Activated CD4-positive, alpha-beta T cell treated with anti-CD3 and anti-CD28 coated beads for 1 hour (primary cell): ENCODE results near the gene C18orf32.
"Not testable (repeated sequence)": the region's sequence is repeated elsewhere in the genome, so short reads cannot be mapped to it uniquely, and the experiment has no call there.

Experiments used
- DNase-seq: peaks from one replicate; pipeline ENCODE4 v3.0.0-alpha.2; 2020

The C18orf32 gene

GRCh38 chr18:49467019-49467563 lies 19.9 kb downstream of the C18orf32 start:
- DNase-seq, result no peak

GRCh38 chr18:49464718-49465598 lies 22.1 kb downstream of the C18orf32 start:
- DNase-seq, result no peak

DNA sequence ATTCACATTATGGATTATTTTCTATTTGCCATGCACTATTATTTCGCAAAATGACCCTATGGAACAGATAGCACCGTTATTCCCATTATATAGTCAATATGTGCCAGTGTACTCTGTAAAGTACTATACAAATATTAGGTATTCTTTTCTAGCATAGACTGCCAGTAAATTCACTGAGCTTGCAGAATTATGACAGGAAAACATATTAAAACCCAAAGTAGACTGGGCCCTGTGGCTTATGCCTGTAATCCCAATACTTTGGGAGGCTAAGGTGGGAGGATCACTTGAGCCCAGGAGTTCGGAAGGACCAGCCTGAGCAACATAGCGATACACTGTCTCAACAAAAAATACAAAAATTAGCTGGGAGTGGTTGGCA lies 25.4 kb downstream of the C18orf32 start:
- DNase-seq, result no peak

DNA sequence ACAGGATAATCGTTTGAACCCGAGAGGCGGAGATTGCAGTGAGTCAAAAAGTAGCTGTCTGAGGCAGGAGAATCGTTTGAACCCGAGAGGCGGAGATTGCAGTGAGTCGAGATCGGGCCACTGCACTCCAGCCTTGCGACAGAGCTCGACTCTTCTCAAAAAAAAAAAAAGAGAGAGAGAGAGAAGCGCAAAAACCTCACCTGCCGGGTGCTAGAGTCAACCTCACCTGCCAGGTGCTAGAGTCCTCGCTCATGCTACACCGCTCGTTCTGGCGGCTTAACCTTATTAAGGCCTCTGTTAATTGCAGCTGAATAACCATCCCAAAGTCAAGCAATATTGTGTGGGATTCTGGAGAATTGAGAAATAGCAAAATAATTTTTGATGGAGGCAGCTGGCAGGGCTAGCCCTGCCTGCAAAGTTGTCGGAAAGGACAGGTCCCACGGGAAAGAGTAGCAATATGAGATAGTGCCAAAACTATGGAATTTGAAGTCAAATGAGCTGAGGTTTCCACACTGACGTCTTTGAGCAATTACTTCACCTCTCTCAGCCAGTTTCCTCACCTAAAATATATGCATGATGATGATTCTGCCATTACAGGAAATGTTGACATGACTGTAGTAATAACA lies 25.9 kb downstream of the C18orf32 start:
- DNase-seq, result no peak

GRCh38 chr18:49459404-49460171 lies 27.4 kb downstream of the C18orf32 start:
- DNase-seq, result no peak

GRCh38 chr18:49457616-49458015 lies 29.4 kb downstream of the C18orf32 start:
- DNase-seq, result no peak

GRCh38 chr18:49456794-49457193 lies 30.2 kb downstream of the C18orf32 start:
- no peak for DNase-seq

- not testable (repeated sequence) for DNase-seq
These were observed 34.5 kb downstream of the C18orf32 start for GRCh38 chr18:49452534-49452933.

- DNase-seq, result no peak
These were observed 39.0 kb downstream of the C18orf32 start for GRCh38 chr18:49447810-49448745.

GRCh38 chr18:49446481-49446880 lies 40.6 kb downstream of the C18orf32 start:
- DNase-seq, result no peak

GRCh38 chr18:49444581-49444980 lies 42.5 kb downstream of the C18orf32 start:
- DNase-seq, result no peak

DNA sequence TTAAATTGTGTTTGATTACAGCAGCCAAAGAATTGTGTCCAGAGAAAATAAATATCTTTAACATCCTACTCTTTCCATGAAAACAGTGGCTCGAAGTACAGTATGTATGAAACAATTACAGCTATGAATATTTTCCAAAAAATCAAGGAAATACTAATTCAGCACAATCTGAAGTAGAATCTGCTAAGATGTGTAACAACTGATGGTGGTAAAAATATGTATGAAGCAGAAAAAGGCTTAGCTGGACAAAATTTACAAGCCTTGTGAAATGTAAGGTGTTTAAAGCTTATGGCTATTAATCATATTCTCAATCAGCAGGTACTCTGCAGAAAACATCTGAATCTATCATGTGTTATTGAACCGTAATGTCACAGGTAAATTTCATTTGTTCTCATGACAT lies 43.2 kb downstream of the C18orf32 start:
- no peak for DNase-seq

- no peak for DNase-seq
These were observed 45.6 kb downstream of the C18orf32 start for GRCh38 chr18:49441338-49441938.

GRCh38 chr18:49435170-49435569 lies 51.9 kb downstream of the C18orf32 start:
- DNase-seq, result no peak

DNA sequence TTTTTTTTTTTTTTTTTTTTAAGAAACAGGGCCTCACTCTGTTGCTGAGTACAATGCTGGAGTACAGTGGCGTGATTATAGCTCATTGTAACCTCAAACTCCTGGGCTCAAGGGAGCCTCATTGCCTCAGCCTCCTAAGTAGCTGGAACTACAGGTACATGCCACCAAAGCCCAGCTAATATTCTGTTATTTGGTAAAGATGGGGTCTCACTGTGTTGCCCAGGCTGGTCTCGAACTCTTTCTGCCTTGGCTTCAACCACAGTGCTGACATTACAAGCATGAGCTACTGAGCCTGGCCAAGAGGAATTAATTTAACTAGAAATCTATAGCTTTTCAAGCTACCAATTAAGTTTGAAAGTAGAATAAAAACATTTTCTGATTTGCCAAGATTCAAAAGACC lies 54.4 kb downstream of the C18orf32 start:
- no peak for DNase-seq

- DNase-seq, result no peak
These were observed 55.7 kb downstream of the C18orf32 start for GRCh38 chr18:49431165-49431962.
